Measurements from ENCODE around the gene NUP37. TPM values are rescaled to one million over a fixed set of nuclear protein-coding genes. Genes with fewer than 3 reads are reported as not detected.
"Not testable (repeated sequence)": the region's sequence is repeated elsewhere in the genome, so short reads cannot be mapped to it uniquely, and the experiment has no call there.

NUP37 gene
- polyA plus RNA-seq, 1 donor from 2014 or later, result 21.6 TPM

- H3K27me3 ChIP-seq (ENCODE audit: insufficient read depth, low read depth, low read length), result no peaks in the 10 kb centered on the region
- H3K4me2 ChIP-seq (ENCODE audit: low read length), result no peak overlapping the region
- no peak overlapping the region for H3K9ac ChIP-seq (ENCODE audit: low read length)
- H3F3A ChIP-seq (ENCODE audit: insufficient read depth, low read length, poor library complexity, severe bottlenecking), result no peaks in the 10 kb centered on the region
- no peaks in the 10 kb centered on the region for H3K9me3 ChIP-seq (ENCODE audit: low read length)
- no peaks in the 10 kb centered on the region for H3K9me2 ChIP-seq (ENCODE audit: insufficient read depth, low read length)
- no peaks in the 10 kb centered on the region for H3K36me3 ChIP-seq (ENCODE audit: insufficient read depth, low read length)
- TF ChIP-seq EP300 (conservative IDR thresholded peaks at IDR 0.05; ENCODE audit: poor library complexity, severe bottlenecking) (no peak), EZH2 (IDR thresholded peaks at IDR 0.05; ENCODE audit: borderline replicate concordance, insufficient read depth, low read length, poor library complexity, severe bottlenecking) (no peak), TAF1 (IDR thresholded peaks at IDR 0.05; ENCODE audit: low read depth) (no peak), CTCF (IDR thresholded peaks at IDR 0.05; ENCODE audit: poor library complexity, severe bottlenecking) (no peak), RAD21 (conservative IDR thresholded peaks at IDR 0.05) (no peak), REST (IDR thresholded peaks at IDR 0.05; ENCODE audit: borderline replicate concordance) (no peak), SMC3 (conservative IDR thresholded peaks at IDR 0.05; ENCODE audit: poor library complexity) (no peak), MXI1 (conservative IDR thresholded peaks at IDR 0.05; ENCODE audit: poor library complexity, severe bottlenecking) (no peak), POLR2AphosphoS5 (IDR thresholded peaks at IDR 0.05) (no peak)
- H3K27ac ChIP-seq (ENCODE audit: low read length), result no peak overlapping the region
- no peak overlapping the region for H2AFZ ChIP-seq (ENCODE audit: low read depth, low read length)
- no peaks in the 10 kb centered on the region for H3K79me2 ChIP-seq (replicated peaks; ENCODE audit: insufficient read depth, low read length)
- no peak overlapping the region for H3K4me3 ChIP-seq (ENCODE audit: low read length)
- no peaks in the 10 kb centered on the region for H4K20me1 ChIP-seq (ENCODE audit: insufficient read depth)
These were observed 48.1 kb upstream of the NUP37 start for GRCh38 chr12:102167821-102168604.

GRCh38 chr12:102163383-102163782, 43.5 kb upstream of the NUP37 start:
- Histone ChIP-seq H3K27me3 (ENCODE audit: insufficient read depth, low read depth, low read length) (no peaks in the 10 kb centered on the region), H3K79me2 (replicated peaks; ENCODE audit: insufficient read depth, low read length) (no peaks in the 10 kb centered on the region), H3K9me2 (ENCODE audit: insufficient read depth, low read length) (no peaks in the 10 kb centered on the region), H3K27ac (ENCODE audit: low read length) (no peak overlapping the region), H2AFZ (ENCODE audit: low read depth, low read length) (no peak overlapping the region), H3K9me3 (ENCODE audit: low read length) (no peaks in the 10 kb centered on the region), H3K36me3 (ENCODE audit: insufficient read depth, low read length) (no peaks in the 10 kb centered on the region), H3K4me3 (ENCODE audit: low read length) (no peak overlapping the region), H3F3A (ENCODE audit: insufficient read depth, low read length, poor library complexity, severe bottlenecking) (no peaks in the 10 kb centered on the region), H3K9ac (ENCODE audit: low read length) (no peak overlapping the region), H3K4me2 (ENCODE audit: low read length) (no peak overlapping the region), H4K20me1 (ENCODE audit: insufficient read depth) (no peaks in the 10 kb centered on the region)
- TF ChIP-seq TAF1 (IDR thresholded peaks at IDR 0.05; ENCODE audit: low read depth) (no peak), POLR2AphosphoS5 (IDR thresholded peaks at IDR 0.05) (no peak), EZH2 (IDR thresholded peaks at IDR 0.05; ENCODE audit: borderline replicate concordance, insufficient read depth, low read length, poor library complexity, severe bottlenecking) (no peak), CTCF (IDR thresholded peaks at IDR 0.05; ENCODE audit: poor library complexity, severe bottlenecking) (no peak), RAD21 (conservative IDR thresholded peaks at IDR 0.05) (no peak), SMC3 (conservative IDR thresholded peaks at IDR 0.05; ENCODE audit: poor library complexity) (no peak), MXI1 (conservative IDR thresholded peaks at IDR 0.05; ENCODE audit: poor library complexity, severe bottlenecking) (no peak), REST (IDR thresholded peaks at IDR 0.05; ENCODE audit: borderline replicate concordance) (no peak)

- H3F3A ChIP-seq (ENCODE audit: insufficient read depth, low read length, poor library complexity, severe bottlenecking); H3K9me2 ChIP-seq (ENCODE audit: insufficient read depth, low read length); H3K27ac ChIP-seq (ENCODE audit: low read length); H3K27me3 ChIP-seq (ENCODE audit: insufficient read depth, low read depth, low read length); H3K9me3 ChIP-seq (ENCODE audit: low read length); H3K4me3 ChIP-seq (ENCODE audit: low read length); H3K9ac ChIP-seq (ENCODE audit: low read length); H3K36me3 ChIP-seq (ENCODE audit: insufficient read depth, low read length); H3K4me2 ChIP-seq (ENCODE audit: low read length); H2AFZ ChIP-seq (ENCODE audit: low read depth, low read length); H3K79me2 ChIP-seq (replicated peaks; ENCODE audit: insufficient read depth, low read length); H4K20me1 ChIP-seq (ENCODE audit: insufficient read depth): not testable (repeated sequence)
These were observed 35.3 kb upstream of the NUP37 start for GRCh38 chr12:102155206-102155605.

Data from neural cell (in vitro differentiated cells).